ENCODE results near the gene IGF1R. TPM values are rescaled to one million over a fixed set of nuclear protein-coding genes. Genes with fewer than 3 reads are reported as not detected.

The IGF1R gene
- total RNA-seq, 2 experiments from 2014 or later, result 26.3 to 43.7 TPM

- Mint-ChIP-seq H3K27me3 (no peaks in the 10 kb centered on the region), H3K27ac (no peak overlapping the region), H3K36me3 (ENCODE audit: low read depth) (peaks cover 36% of the 10 kb centered on the region), H3K9me3 (ENCODE audit: low read depth) (peaks cover 3% of the 10 kb centered on the region), H3K4me3 (no peak overlapping the region), H3K4me1 (peaks cover 38% of the 10 kb centered on the region)
- intact Hi-C loops (cut with DNase I, micrococcal nuclease), result no loop called here
- ATAC-seq (no peak), DNase-seq (no peak)
- ChIA-PET POLR2A (no interaction called here), CTCF (no interaction called here)
Measured at GRCh38 chr15:98711810-98712209, 63.5 kb downstream of the IGF1R start.

DNA sequence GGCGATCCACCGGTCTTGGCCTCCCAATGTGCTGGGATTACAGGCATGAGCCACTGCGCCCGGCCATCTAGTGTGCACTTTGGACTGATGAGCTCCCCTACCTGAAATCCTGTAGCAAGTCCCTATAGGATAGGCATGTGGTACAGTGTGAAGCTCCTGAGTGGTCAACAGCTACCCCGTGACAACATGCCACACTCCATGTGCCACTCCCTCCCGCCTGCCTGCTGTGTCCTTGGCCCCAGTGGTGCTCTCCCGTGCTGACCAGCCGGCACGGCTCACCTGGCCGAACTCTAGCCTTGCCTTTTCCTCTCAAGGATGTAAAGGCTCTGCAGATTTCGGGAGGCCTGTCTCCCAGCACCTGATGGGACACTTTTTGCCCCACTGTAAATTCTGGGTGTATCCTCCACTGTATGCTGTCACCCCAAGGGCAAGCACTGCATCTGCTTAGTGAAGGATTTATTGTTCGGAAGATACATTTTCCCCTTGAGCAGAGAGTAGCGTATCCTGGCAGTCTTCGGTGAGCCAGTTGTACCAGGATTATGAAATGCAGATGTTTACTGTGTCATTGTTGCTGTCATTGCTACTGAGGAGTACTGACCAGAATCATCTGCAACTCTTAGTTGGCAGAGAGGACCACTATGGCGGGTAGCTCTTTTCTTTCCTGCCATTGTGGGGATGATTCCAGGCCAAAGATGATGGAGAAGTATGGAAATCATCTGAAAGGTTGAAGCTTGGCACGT is 64.7 kb downstream of the IGF1R start:
- Mint-ChIP-seq H3K4me3 (no peak overlapping the region), H3K9me3 (ENCODE audit: low read depth) (peaks cover 3% of the 10 kb centered on the region), H3K36me3 (ENCODE audit: low read depth) (peaks cover 31% of the 10 kb centered on the region), H3K27ac (peak overlapping the region; percentile 55), H3K4me1 (peaks cover 39% of the 10 kb centered on the region), H3K27me3 (no peaks in the 10 kb centered on the region)
- no peak for DNase-seq
- POLR2A ChIA-PET, result interaction anchor here (1.1 kb wide), 1 partner anchor 65 kb away, joined by 3 read pairs; no protein-coding TSS in a partner anchor
- CTCF ChIA-PET, result interaction anchor here (0.6 kb wide), 2 partner anchors 86 to 529 kb away, joined by 3 to 4 read pairs; no protein-coding TSS in a partner anchor
- ATAC-seq, result peak; percentile 42
- intact Hi-C loops (cut with DNase I, micrococcal nuclease), result no loop called here

DNA sequence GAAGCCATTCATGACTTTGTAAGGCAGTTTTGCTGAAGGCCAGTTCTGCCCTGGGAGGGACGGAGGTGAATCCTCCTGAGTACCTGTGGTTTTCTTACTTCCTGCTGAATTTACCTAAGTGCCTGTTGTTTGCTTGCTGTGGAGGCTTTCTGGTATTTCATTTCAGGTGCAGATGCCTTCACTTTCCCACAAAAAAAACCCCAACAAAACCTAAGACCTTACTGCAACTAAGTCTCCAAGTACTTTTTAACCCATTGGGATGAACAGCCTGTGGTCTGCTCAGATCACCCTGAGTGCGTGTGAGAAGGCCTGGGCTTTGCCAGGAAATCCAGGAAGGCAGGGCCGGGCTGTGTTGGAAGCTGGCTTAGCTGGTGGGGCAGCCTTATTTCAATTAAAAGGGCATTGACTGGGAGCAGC is 65.3 kb downstream of the IGF1R start:
- Mint-ChIP-seq H3K4me3 (no peak overlapping the region), H3K36me3 (ENCODE audit: low read depth) (peaks cover 26% of the 10 kb centered on the region), H3K27ac (no peak overlapping the region), H3K27me3 (no peaks in the 10 kb centered on the region), H3K4me1 (peaks cover 41% of the 10 kb centered on the region), H3K9me3 (ENCODE audit: low read depth) (peaks cover 3% of the 10 kb centered on the region)
- ATAC-seq (peak; percentile 67), DNase-seq (no peak)
- CTCF ChIA-PET, result interaction anchor here (0.6 kb wide), 1 partner anchor 529 kb away, joined by 3 read pairs; no protein-coding TSS in a partner anchor
- POLR2A ChIA-PET, result no interaction called here
- intact Hi-C loops (cut with DNase I, micrococcal nuclease), result no loop called here

DNA sequence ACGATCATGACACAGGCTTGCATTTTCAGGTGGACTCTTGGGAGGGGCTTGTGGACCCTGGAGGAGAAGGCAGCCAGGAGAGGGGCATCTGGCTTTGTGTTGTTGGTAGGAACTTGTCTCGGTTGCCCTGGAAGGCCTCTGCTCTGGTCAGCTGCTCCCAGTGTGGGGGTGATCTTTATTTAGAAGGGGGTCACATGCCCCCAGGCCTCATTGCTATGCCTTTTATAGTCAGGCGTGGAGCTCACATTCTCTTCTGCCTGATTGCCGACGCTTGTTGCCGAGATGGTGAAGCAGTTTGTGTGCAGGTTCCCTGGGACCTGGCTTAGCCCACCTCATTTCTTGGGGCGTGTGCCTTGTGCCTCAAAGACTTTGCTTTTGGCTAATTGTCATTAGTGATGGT is 66.6 kb downstream of the IGF1R start:
- Mint-ChIP-seq H3K4me3 (no peak overlapping the region), H3K27ac (peak overlapping the region; percentile 26)
- CTCF ChIA-PET, result interaction anchor here (0.6 kb wide), 1 partner anchor 10 kb away, joined by 3 read pairs; no protein-coding TSS in a partner anchor

DNA sequence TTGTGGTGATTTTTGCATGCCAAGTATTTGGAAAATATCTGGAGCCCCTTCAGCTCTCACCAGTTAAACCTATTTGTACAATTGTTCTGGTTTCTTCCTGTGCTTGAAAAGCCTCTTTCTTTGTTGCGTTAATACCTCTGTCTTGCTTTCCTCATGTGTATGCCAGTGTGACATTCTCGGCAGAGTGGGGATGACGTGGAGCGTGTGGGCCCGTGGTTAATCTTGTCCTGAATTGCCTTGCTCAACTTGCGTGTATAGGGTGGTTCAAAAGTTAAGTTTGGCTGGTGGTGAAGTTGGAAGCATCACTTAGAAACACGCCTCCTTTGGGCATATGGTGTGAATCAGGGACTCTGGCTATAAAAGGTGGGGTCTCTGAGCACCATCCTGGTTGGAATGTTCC is 67.1 kb downstream of the IGF1R start:
- no peak overlapping the region for H3K4me3 Mint-ChIP-seq
- no peaks in the 10 kb centered on the region for H3K27me3 Mint-ChIP-seq
- H3K4me1 Mint-ChIP-seq, result peaks cover 56% of the 10 kb centered on the region
- POLR2A ChIA-PET, result no interaction called here
- H3K27ac Mint-ChIP-seq, result no peak overlapping the region
- peaks cover 3% of the 10 kb centered on the region for H3K9me3 Mint-ChIP-seq (ENCODE audit: low read depth)
- ATAC-seq, result no peak
- CTCF ChIA-PET, result no interaction called here
- intact Hi-C loops (cut with DNase I, micrococcal nuclease), result no loop called here
- peaks cover 18% of the 10 kb centered on the region for H3K36me3 Mint-ChIP-seq (ENCODE audit: low read depth)
- DNase-seq, result no peak

More for the DNA sequence above, 66.6 kb downstream of the IGF1R start:
- POLR2A ChIA-PET, result interaction anchor here (0.7 kb wide), 1 partner anchor 30 kb away, joined by 6 read pairs; no protein-coding TSS in a partner anchor
- Mint-ChIP-seq H3K4me1 (peaks cover 52% of the 10 kb centered on the region), H3K27me3 (no peaks in the 10 kb centered on the region), H3K9me3 (ENCODE audit: low read depth) (peaks cover 3% of the 10 kb centered on the region), H3K36me3 (ENCODE audit: low read depth) (peaks cover 21% of the 10 kb centered on the region)
- DNase-seq, result no peak
- no peak for ATAC-seq
- intact Hi-C loops (cut with DNase I, micrococcal nuclease), result no loop called here

DNA sequence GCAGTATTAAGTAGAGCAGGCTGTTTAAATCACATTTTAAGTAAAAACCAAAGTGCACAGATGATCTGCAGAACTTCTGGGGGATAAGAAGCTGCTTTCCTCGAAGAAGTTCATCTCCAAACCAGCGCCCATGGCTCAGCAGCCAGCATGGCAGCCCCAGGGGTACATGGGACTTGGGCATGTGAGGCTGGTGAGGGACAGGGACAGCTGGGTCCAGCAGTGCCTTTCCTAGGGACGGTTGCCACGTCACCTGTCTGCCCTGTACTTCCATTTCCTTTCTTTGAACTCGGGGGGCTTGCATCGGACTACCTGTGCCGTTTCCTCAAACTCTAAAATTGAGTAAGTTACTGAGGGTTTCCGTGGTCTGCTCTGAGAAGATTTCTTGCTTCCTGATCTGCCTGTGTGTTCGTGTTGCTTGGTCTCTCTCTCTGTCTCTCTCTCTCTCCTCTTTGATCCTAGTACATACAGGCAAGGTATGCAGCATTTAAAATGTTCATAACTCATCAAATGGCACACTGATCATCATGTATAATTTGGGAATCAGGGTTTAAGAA is 67.6 kb downstream of the IGF1R start:
- ATAC-seq, result no peak
- intact Hi-C loops (cut with DNase I, micrococcal nuclease), result no loop called here
- DNase-seq, result peak; percentile 21
- Mint-ChIP-seq H3K9me3 (ENCODE audit: low read depth) (peaks cover 3% of the 10 kb centered on the region), H3K36me3 (ENCODE audit: low read depth) (peaks cover 15% of the 10 kb centered on the region), H3K4me3 (no peak overlapping the region), H3K27ac (peak overlapping the region; percentile 55), H3K27me3 (no peaks in the 10 kb centered on the region), H3K4me1 (peaks cover 62% of the 10 kb centered on the region)
- POLR2A ChIA-PET, result no interaction called here
- CTCF ChIA-PET, result no interaction called here

GRCh38 chr15:98717371-98717770 is 69.0 kb downstream of the IGF1R start:
- ATAC-seq (no peak), DNase-seq (no peak)
- H3K27me3 Mint-ChIP-seq, result no peaks in the 10 kb centered on the region
- H3K4me1 Mint-ChIP-seq, result peaks cover 76% of the 10 kb centered on the region
- POLR2A ChIA-PET, result no interaction called here
- H3K4me3 Mint-ChIP-seq, result no peak overlapping the region
- H3K27ac Mint-ChIP-seq, result no peak overlapping the region
- CTCF ChIA-PET, result no interaction called here
- intact Hi-C loops (cut with DNase I, micrococcal nuclease), result no loop called here
- H3K9me3 Mint-ChIP-seq (ENCODE audit: low read depth), result no peaks in the 10 kb centered on the region
- H3K36me3 Mint-ChIP-seq (ENCODE audit: low read depth), result peaks cover under 1% of the 10 kb centered on the region

DNA sequence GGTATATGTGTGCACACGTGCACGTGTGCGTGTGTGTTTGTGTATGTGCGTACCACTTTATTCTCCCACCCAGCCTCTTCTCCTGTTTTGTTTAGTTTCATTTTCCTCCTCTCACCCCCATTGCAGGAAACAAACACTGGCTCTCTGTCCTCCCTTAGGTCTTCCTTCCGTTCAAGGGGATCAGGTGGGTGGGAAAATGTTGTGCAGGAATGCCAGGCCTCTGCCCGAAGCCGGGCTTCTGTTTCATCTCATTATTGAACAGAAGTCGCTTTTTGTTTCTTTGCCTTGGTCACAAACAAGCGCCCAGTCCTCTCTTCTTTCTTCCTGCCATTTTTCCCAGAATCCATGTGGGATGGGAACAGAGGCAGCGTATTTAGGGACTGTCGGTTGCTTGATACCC is 69.6 kb downstream of the IGF1R start:
- no peak for ATAC-seq
- POLR2A ChIA-PET, result no interaction called here

GRCh38 chr15:98718426-98719136 is 70.2 kb downstream of the IGF1R start:
- no peaks in the 10 kb centered on the region for H3K36me3 Mint-ChIP-seq (ENCODE audit: low read depth)
- ChIA-PET CTCF (interaction anchor here (0.6 to 1.2 kb wide), 4 partner anchors 12 to 59 kb away, joined by 3 to 4 read pairs (median 3); no protein-coding TSS in a partner anchor), POLR2A (no interaction called here)
- intact Hi-C loops (cut with DNase I, micrococcal nuclease), result no loop called here
- ATAC-seq (no peak), DNase-seq (no peak)
- no peak overlapping the region for H3K27ac Mint-ChIP-seq
- H3K4me1 Mint-ChIP-seq, result peaks cover 80% of the 10 kb centered on the region
- no peak overlapping the region for H3K4me3 Mint-ChIP-seq
- no peaks in the 10 kb centered on the region for H3K27me3 Mint-ChIP-seq
- no peaks in the 10 kb centered on the region for H3K9me3 Mint-ChIP-seq (ENCODE audit: low read depth)

More for the DNA sequence above, 69.6 kb downstream of the IGF1R start:
- intact Hi-C loops (cut with DNase I, micrococcal nuclease), result no loop called here
- Mint-ChIP-seq H3K4me1 (peaks cover 81% of the 10 kb centered on the region), H3K36me3 (ENCODE audit: low read depth) (no peaks in the 10 kb centered on the region), H3K4me3 (no peak overlapping the region), H3K27me3 (no peaks in the 10 kb centered on the region), H3K27ac (no peak overlapping the region), H3K9me3 (ENCODE audit: low read depth) (no peaks in the 10 kb centered on the region)
- no peak for DNase-seq
- CTCF ChIA-PET, result interaction anchor here (0.6 kb wide), 1 partner anchor 60 kb away, joined by 4 read pairs; no protein-coding TSS in a partner anchor

DNA sequence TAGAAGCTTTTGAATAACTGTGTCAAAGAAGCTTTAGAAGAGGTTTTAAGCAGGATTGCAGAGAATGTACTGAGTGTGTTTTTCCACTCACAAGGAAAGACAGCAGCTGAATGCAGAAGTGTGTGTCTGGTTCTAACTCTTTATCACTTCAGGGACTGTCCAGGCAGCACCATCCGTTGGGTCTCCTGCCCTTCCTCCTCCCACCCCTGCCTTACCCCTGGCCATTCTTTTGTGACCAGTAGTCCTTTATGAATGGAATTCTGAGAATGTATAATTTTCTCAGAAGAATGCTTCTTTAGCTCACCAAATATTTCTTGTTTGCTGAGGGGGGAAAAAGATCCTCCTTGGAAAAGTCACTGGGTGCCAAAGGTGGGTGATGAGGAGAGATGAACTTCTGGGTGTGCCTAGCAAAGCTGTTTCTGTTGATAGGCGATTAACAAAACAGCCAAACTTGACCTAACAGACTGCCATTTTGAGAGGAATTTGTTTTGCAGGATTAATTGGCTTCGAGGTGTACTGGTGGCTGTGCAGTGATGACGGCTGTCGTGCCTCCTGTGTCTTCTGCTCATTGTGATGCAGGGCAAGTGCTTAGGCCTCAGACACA is 70.9 kb downstream of the IGF1R start:
- Mint-ChIP-seq H3K36me3 (ENCODE audit: low read depth) (no peaks in the 10 kb centered on the region), H3K4me3 (no peak overlapping the region), H3K27me3 (no peaks in the 10 kb centered on the region), H3K4me1 (peaks cover 73% of the 10 kb centered on the region), H3K27ac (no peak overlapping the region), H3K9me3 (ENCODE audit: low read depth) (no peaks in the 10 kb centered on the region)
- ChIA-PET CTCF (interaction anchor here (1.1 to 1.2 kb wide), 4 partner anchors 12 to 55 kb away, joined by 3 read pairs; no protein-coding TSS in a partner anchor), POLR2A (no interaction called here)
- intact Hi-C loops (cut with DNase I, micrococcal nuclease), result no loop called here
- no peak for DNase-seq
- no peak for ATAC-seq

- no peak for ATAC-seq
- ChIA-PET CTCF (interaction anchor here (1.1 to 1.5 kb wide), 4 partner anchors 11 to 60 kb away, joined by 3 to 4 read pairs (median 4); no protein-coding TSS in a partner anchor), POLR2A (interaction anchor here (0.6 kb wide), 1 partner anchor 66 kb away, joined by 3 read pairs; no protein-coding TSS in a partner anchor)
- peaks cover 65% of the 10 kb centered on the region for H3K4me1 Mint-ChIP-seq
- H3K27ac Mint-ChIP-seq, result no peak overlapping the region
- no peaks in the 10 kb centered on the region for H3K9me3 Mint-ChIP-seq (ENCODE audit: low read depth)
- intact Hi-C loops (cut with DNase I, micrococcal nuclease), result no loop called here
- H3K36me3 Mint-ChIP-seq (ENCODE audit: low read depth), result no peaks in the 10 kb centered on the region
- no peaks in the 10 kb centered on the region for H3K27me3 Mint-ChIP-seq
- no peak overlapping the region for H3K4me3 Mint-ChIP-seq
- DNase-seq, result no peak
Measured at GRCh38 chr15:98720031-98720430, 71.7 kb downstream of the IGF1R start.

Measured in activated CD4-positive, alpha-beta T cell treated with anti-CD3 and anti-CD28 coated beads for 36 hours (primary cell).